Psoas muscle (tissue), 8 donors: ENCODE data around the gene UBXN4. TPM values are rescaled to one million over a fixed set of nuclear protein-coding genes. Genes with fewer than 3 reads are reported as not detected.

Experiments used
- ATAC-seq, 4 donors: fragments of 200-7000 bp; cut with Tn5 transposase; one replicate each; pipeline ENCODE4 v1.9.1; 2020; ENCODE audit warnings: moderate library complexity in 3 of 4, mild to moderate bottlenecking in 2 of 4
- DNase-seq, 2 donors: peaks; one replicate each; pipeline ENCODE4 v3.0.0-alpha.2; 2020
- H3K27ac ChIP-seq: fragments of 200-600 bp; one replicate; pipeline ENCODE4 v1.8.0; 2022
- H3K27me3 ChIP-seq, 3 donors: fragments of 200-600 bp in 1 of 3; one replicate each; pipeline versions ENCODE4 v1.6.1 to v1.8.0; 2013 to 2022; ENCODE audit warnings: low read length in 2 of 3, mild to moderate bottlenecking in 2 of 3, moderate library complexity in 1 of 3; ENCODE audit not compliant: insufficient read depth in 3 of 3
- H3K36me3 ChIP-seq, 2 donors: fragments of 200-600 bp in 1 of 2; one replicate each; pipeline versions ENCODE4 v1.6.1 to v1.8.0; 2013 to 2022; ENCODE audit warnings: low read depth in 1 of 2, mild to moderate bottlenecking in 1 of 2, moderate library complexity in 1 of 2; ENCODE audit not compliant: insufficient read depth in 1 of 2
- H3K4me1 ChIP-seq: fragments of 200-600 bp; one replicate; pipeline ENCODE4 v1.8.0; 2022
- H3K4me3 ChIP-seq: fragments of 200-600 bp; one replicate; pipeline ENCODE4 v1.8.0; 2022; ENCODE audit warnings: mild to moderate bottlenecking
- H3K9me3 ChIP-seq: fragments of 200-600 bp; one replicate; pipeline ENCODE4 v1.8.0; 2022
- CTCF ChIP-seq: fragments of 200-600 bp; IDR thresholded peaks from one replicate; pipeline ENCODE4 v1.8.0; 2022; ENCODE audit warnings: antibody characterized with exemption
- WGBS, 3 donors: extraction: QIAGEN DNeasy Blood & Tissue Kit; methylation state at CpG; one replicate each; pipeline versions ENCODE4 v1.1.6 to v1.1.7; 2013; 5-methylcytosine and 5-hydroxymethylcytosine counted together
- intact Hi-C, 2 donors: fragments of 100-400 bp; cut with DNase I; formaldehyde crosslinking; loops; one replicate each; pipeline versions ENCODE4 v1.11.0 to v1.14.2; 2022
- polyA plus RNA-seq, 3 donors: library from polyadenylated mRNA; stranded (reverse); fragments of 200-250 nt; gene quantifications; one replicate each; pipeline ENCODE4 v1.2.3, GENCODE V29; 2013
- total RNA-seq, 4 donors: library from RNA; stranded (reverse); fragmentation: NEBNext Ultra II Directional in 2 of 4; extraction: Animal tissue kit (Norgen Biotek cat#: 25700) in 2 of 4; gene quantifications; one replicate each; pipeline versions ENCODE4 v1.2.1 to v1.2.4, GENCODE V29; 2021 to 2023
- donor health status: healthy with polysubstance abuse.
- donor health status: DM: no; HTN: no; CAD: no; lungs with moderate emphysema.
- donor health status: Bipolar disorder and iron deficiency.
- donor health status: healthy.
- donor health status: DM: yes; HTN: yes; CAD: no.
- donor health status: DM: no; HTN: no; CAD: no.
- donor health status: DM: no; HTN: no; CAD: no.
- donor health status: DM: yes; HTN: yes; CAD: no.

UBXN4 gene
- total and polyA plus RNA-seq, 7 donors, result 37.3 to 117 (median 94.5) TPM

- 78 to 84% (median 83%) methylated on average over 11 of the region's 11 CpGs for WGBS, 3 donors
- Histone ChIP-seq H3K9me3 (no peaks in the 10 kb centered on the region), H3K36me3 (peaks cover 0 to 2% of the 10 kb centered on the region in 2 donors), H3K27ac (peak overlapping the region; percentile 100), H3K4me1 (peaks cover 29% of the 10 kb centered on the region), H3K4me3 (peak overlapping the region; percentile 97), H3K27me3 (no peaks in the 10 kb centered on the region)
- intact Hi-C loops, result loop anchor here in 1 of 2 donors (10.0 kb wide), 2 partner anchors 206 to 586 kb away; partner anchors contain the start of genes R3HDM1 and ZRANB3
- DNase-seq, result no peak
- no peak for TF ChIP-seq CTCF
- ATAC-seq, result no peak
Observed at GRCh38 chr2:135741043-135741394, 636 bp upstream of the UBXN4 start.

- peaks cover 2 to 3% of the 10 kb centered on the region in 2 donors for H3K36me3 ChIP-seq
- peaks cover 41% of the 10 kb centered on the region for H3K4me1 ChIP-seq
- DNase-seq (no peak), ATAC-seq (peak; percentile 19 to 62 (median 38))
- H3K27ac ChIP-seq, result peak overlapping the region; percentile 100
- H3K9me3 ChIP-seq, result no peaks in the 10 kb centered on the region
- intact Hi-C loops, result loop anchor here in 1 of 2 donors (10.0 kb wide), 2 partner anchors 208 to 588 kb away; partner anchors contain the start of genes R3HDM1 and ZRANB3
- WGBS, 3 donors, result 0 to 1% (median 1%) methylated on average over 34 of the region's 34 CpGs
- peak overlapping the region; percentile 97 for H3K4me3 ChIP-seq
- H3K27me3 ChIP-seq, result no peaks in the 10 kb centered on the region
- no peak for TF ChIP-seq CTCF
Observed at GRCh38 chr2:135742325-135742757, 686 bp downstream of the UBXN4 start.

GRCh38 chr2:135743860-135744259 lies 2.2 kb downstream of the UBXN4 start:
- no peak for TF ChIP-seq CTCF
- Histone ChIP-seq H3K4me3 (peak overlapping the region; percentile 97), H3K27ac (peak overlapping the region; percentile 100), H3K4me1 (peaks cover 41% of the 10 kb centered on the region), H3K9me3 (no peaks in the 10 kb centered on the region), H3K36me3 (peaks cover 5 to 18% of the 10 kb centered on the region in 2 donors), H3K27me3 (no peaks in the 10 kb centered on the region)
- ATAC-seq (no peak), DNase-seq (no peak)
- intact Hi-C loops, result loop anchor here in 1 of 2 donors (10.0 kb wide), 2 partner anchors 209 to 589 kb away; partner anchors contain the start of genes R3HDM1 and ZRANB3
- WGBS, 3 donors, result 60 to 79% (median 65%) methylated on average over 1 of the region's 1 CpG

- TF ChIP-seq CTCF, result peak; percentile 7
- Histone ChIP-seq H3K27ac (peak overlapping the region; percentile 100), H3K4me3 (peak overlapping the region; percentile 97), H3K4me1 (peaks cover 41% of the 10 kb centered on the region), H3K36me3 (peaks cover 5 to 28% of the 10 kb centered on the region in 2 donors), H3K9me3 (no peaks in the 10 kb centered on the region), H3K27me3 (no peaks in the 10 kb centered on the region)
- DNase-seq (no peak), ATAC-seq (peak; percentile 16 to 42 (median 28))
- WGBS, 3 donors, result 85 to 89% (median 87%) methylated on average over 5 of the region's 5 CpGs
- intact Hi-C loops, result loop anchor here in 1 of 2 donors (10.0 kb wide), 2 partner anchors 210 to 590 kb away; partner anchors contain the start of genes R3HDM1 and ZRANB3
Observed at GRCh38 chr2:135744760-135745314, 3.2 kb downstream of the UBXN4 start.
